22Rv1 (cell line): ENCODE measurements around the gene ABLIM3.
A peak's percentile ranks its signal among the peaks of the same experiment; 100 is the strongest.
"Not testable (repeated sequence)": the region's sequence is repeated elsewhere in the genome, so short reads cannot be mapped to it uniquely, and the experiment has no call there.

Experiments used
- H3K27ac ChIP-seq: fragments of 450-650 bp; 2 replicates; pipeline ENCODE4 v1.5.1; 2017
- CTCF ChIP-seq: fragments of 450-650 bp; IDR thresholded peaks from 2 replicates; pipeline ENCODE4 v1.5.1; 2017; ENCODE audit warnings: mild to moderate bottlenecking
- ZFX ChIP-seq: fragments of 450-650 bp; IDR thresholded peaks from 2 replicates; pipeline ENCODE4 v1.6.1; 2017; ENCODE audit warnings: antibody characterized with exemption, borderline replicate concordance

The ABLIM3 gene

GRCh38 chr5:149268928-149269557, 127.8 kb downstream of the ABLIM3 start:
- no peak overlapping the region for H3K27ac ChIP-seq
- TF ChIP-seq ZFX (no peak), CTCF (peak; percentile 88)

- no peak for TF ChIP-seq CTCF
- TF ChIP-seq ZFX: no peak
- H3K27ac ChIP-seq: no peak overlapping the region
Measured at GRCh38 chr5:149271195-149271715, 130.0 kb downstream of the ABLIM3 start.

GRCh38 chr5:149271716-149272563, 130.6 kb downstream of the ABLIM3 start, which contains the start of gene AFAP1L1:
Gene AFAP1L1 (plus strand): TSS chr5:149271859. CDS start chr5:149271969, 110 bp downstream.
- TF ChIP-seq CTCF: no peak
- no peak for TF ChIP-seq ZFX
- peak within 1 kb of the TSS; percentile 46 for H3K27ac ChIP-seq

GRCh38 chr5:149272781-149273180, 131.5 kb downstream of the ABLIM3 start:
- H3K27ac ChIP-seq: not testable (repeated sequence)

- H3K27ac ChIP-seq: no peak overlapping the region
- TF ChIP-seq CTCF (no peak), ZFX (no peak)
Measured at GRCh38 chr5:149273237-149273636, 131.9 kb downstream of the ABLIM3 start.

- no peak overlapping the region for H3K27ac ChIP-seq
- no peak for TF ChIP-seq CTCF
- TF ChIP-seq ZFX: no peak
Measured at GRCh38 chr5:149273950-149274349, 132.7 kb downstream of the ABLIM3 start.

- no peak overlapping the region for H3K27ac ChIP-seq
- TF ChIP-seq ZFX (no peak), CTCF (no peak)
Measured at GRCh38 chr5:149274939-149275338, 133.6 kb downstream of the ABLIM3 start.
